GM18511 (cell line): ENCODE data around the gene KCNK2.
"Not testable (repeated sequence)": the region's sequence is repeated elsewhere in the genome, so short reads cannot be mapped to it uniquely, and the experiment has no call there.

Experiments used
- ATAC-seq: cut with Tn5 transposase; IDR thresholded peaks from one replicate; pipeline ENCODE4 v1.9.1; 2021; ENCODE audit warnings: mild to moderate bottlenecking, moderate library complexity; ENCODE audit not compliant: unreplicated experiment

The KCNK2 gene

DNA sequence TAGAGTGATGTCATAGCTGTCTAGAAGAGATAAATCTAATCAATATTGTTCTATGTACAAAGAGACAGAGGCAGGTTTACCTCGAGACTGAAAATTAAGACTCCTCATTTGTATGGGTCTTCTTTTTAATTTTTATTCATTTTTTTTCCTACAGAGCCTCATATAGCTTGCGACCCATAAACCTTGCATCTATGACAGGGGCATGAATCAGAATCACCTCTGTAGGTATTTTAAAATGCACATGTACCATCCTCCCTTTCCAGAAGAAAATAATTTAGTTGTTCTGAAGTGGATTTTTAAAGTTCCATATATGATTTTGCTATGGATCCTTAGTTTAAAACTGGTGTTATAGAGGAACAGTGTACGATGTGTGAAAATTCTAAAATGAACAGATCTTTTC lies 64.5 kb downstream of the KCNK2 start:
- ATAC-seq: no peak

DNA sequence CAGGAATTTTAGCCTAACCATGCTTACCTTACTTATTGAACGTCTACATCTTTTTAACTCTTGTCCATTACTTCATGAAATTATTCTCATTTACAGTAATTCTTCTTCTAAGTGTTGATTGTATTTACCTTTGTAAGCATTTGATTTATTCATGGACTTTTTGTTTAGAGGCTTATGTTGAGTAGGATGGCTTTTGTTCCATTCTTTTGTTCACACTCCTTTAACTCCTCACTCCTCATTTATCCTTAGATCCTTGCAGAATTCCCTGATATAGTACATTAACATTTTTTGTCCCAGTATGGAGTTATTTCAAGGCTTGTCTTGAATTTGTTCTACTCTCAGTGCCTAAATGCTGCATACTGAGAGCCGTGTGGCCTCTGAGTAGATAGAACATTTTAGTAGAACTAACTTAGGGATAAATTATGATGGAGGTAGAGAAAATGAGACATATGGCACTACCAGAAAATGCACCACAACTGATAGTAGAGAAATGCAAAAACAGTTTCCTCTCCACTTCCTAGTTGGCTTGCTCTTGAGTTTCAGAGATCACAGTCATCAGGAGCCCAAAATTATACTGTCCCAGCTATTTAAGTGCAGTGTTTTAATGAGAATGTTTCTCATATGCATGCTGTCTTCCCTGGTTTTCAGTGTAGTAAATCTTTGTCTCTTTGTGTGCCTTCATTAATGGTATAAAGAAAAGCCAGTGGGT lies 69.5 kb downstream of the KCNK2 start:
- ATAC-seq: no peak

DNA sequence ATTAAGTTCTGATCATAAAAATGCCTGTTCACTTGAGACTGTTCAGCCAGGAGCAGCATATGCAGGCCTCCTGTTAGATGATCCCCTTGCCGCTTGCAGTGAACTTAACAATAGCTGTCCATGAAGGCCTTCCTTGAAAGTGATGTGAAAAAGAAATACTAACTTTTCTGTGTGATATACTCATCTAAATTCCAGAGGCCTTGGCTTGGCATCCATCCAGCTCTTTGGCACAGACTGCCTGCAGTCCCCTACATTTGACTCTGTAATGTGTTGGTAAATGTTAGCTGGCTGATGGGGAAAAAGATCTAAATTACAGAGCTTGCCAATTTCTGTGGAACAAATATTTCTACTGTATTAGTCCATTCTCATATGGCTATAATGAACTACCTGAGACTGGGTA lies 73.7 kb downstream of the KCNK2 start:
- no peak for ATAC-seq

DNA sequence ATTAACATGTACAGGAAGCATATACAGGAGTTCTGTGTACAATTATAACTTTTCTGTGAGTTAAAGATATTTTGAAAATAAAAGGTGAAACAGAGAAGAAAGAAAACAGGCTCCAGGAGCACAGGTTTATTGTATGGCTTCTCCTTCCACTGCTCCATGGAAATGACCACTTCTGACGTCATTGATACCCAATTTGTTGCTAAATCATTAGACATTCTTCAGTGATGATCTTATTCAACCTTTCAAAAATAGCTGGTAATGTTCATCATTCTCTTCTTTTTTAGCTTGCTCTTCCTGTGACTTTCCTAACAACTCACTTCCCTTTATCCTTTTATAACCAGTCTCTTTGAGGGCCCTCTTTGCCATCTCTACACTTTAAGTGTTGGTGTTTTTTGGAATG lies 77.8 kb downstream of the KCNK2 start:
- no peak for ATAC-seq

DNA sequence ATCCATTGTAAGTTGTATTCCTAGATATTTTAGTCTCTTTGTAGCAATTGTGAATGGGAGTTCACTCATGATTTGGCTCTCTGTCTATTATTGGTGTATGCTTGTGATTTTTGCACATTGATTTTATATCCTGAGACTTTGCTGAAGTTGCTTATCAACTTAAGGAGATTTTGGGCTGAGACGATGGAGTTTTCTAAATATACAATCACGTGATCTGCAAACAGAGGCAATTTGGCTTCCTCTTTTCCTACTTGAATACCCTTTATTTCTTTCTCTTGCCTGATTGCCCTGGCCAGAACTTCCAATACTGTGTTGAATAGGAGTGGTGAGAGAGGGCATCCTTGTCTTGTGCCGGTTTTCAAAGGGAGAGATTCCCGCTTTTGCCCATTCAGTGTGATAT lies 80.6 kb downstream of the KCNK2 start:
- not testable (repeated sequence) for ATAC-seq

DNA sequence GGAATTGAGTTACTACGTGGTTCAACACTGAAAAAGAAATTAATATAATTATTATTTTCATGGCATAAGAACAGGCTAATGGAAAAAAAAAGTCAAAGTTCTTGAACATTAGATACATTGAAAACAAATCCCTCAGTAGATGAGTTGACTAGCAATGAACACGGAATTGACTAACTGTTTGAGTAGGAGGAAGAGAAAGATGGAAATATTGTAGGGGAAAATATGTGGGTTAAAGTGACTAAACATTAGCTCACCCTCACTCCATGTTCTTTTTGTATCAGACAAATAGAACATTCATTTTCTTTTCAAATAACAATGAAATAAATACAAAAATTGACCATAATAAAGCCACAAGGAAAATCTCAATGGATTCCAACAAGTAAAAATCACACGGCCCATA lies 84.3 kb downstream of the KCNK2 start:
- no peak for ATAC-seq

DNA sequence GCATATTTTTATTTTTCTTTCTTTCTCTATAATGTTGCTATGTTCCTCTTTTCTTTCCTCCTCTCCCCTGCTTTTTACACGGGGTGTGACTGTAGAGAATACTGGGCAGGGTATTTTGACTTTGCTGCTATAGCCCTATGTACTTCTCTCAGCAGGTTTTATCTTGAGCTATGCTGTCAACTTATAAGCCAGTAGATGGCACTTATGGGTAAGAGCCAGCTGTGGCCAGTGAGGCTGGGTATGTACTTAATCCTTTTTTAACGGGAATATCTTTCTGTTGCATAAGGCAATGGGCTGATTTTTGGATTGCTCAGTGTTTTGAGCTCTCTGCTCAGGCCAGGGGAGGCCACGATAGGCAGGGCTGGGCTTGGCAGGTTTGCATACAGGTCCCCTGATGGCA lies 99.0 kb downstream of the KCNK2 start:
- no peak for ATAC-seq

DNA sequence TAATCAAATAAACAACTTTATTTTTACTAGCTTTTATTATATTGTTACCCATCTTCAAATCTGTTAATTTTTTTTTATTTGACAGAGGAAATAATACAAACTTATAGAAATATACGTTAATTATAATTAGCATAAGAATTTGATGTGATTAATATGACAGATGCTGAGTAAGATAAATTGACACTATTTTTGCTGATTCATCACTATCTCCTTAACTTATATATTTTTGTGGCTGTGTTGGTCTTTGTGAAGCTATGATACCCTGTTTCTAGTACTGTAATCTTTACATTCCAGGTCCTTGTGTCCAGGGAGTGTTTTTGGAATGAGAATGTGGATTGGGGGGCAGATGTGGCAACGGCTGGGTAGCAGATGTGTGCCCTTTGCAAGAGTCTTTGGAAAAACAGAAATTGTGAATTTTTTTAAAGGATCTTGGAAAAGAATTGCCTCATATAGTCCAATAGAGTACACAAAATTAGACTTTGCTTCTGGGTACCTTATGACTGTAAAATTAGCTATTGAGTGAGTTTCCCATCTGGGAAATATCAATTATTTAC lies 102.6 kb downstream of the KCNK2 start:
- no peak for ATAC-seq

DNA sequence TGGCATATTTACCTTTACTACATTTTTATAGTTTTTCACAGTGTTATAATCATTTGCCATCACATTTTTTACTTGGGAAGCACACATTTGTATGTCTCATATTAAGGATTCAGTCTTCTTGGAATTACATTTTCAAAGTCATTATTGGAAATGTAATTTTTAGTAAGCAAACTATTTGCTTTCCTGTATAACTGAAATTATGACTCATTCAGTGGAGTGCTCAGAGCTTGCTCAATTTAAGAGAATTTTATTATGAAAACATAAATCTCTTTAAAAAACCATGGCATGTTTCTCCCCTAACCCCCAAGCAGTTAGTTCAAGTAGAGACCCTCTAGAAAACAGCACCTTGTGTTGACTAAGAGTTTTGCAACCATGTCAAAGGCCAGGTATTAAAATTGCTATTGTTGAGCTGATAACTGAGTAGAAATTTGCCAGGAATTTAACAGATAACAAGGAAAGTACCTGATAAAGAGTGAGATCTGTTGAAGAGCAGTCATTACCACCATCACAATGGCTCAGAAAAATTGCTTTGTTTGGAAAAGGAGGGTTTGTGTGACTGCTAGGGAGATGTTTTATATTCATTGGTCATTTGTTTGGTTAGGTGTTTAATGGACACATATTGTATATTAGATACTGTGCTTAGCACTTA lies 105.9 kb downstream of the KCNK2 start:
- ATAC-seq: no peak

DNA sequence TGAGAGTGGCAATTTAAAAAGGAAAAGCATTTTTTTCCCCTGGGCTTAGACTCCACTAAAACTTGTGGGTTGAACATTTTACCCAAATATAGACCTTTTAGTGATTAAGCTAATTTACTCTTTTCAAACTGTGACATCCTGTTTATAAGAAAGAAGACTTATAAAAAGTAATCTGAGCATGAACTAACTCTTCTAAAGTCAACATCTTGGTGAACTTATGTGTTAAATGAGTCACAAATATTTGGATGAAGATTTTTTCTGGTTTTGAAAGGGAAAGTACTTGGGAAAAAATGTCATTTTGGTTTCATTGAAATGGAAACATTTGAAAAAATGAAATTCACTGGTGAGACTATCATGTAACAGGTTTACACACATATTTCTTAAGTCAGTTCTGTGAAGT lies 109.8 kb downstream of the KCNK2 start:
- no peak for ATAC-seq

DNA sequence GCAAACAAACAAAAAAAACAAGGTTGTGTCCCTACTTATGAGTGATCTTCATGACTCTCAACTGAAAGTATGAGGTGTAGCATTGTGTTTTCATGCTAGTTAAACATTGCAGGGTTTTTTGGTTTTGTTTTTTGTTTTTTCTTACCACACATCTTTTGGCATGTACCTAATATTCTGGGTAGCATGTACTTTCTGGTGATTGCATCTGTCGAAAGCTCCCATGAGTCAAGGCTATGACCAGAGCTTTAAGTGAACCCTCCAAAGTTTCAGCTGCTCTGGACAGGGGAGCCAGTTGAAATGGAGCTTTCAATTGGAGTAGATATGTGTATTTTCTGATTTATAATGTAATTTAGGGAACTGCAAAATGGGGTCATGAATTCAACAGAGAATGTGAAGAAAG lies 115.5 kb downstream of the KCNK2 start:
- no peak for ATAC-seq

DNA sequence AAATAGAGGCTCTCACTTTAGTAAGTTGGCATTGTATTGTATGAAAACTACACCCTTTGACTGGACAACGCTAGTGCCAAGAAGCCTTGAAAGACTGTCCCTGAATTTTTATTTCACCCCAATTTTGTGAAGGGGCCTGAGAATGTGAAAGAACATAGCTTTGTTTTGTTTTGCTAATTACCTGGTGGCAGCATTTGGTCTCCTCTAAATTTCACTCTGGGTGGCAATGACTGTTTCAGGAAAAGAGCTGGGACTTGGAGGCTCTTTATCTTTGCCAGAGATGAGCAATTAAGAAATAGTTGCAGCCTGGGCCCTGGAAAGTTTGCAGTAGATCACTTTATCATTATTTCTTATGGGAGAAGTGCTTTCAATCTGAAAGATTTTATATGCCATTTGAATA lies 117.6 kb downstream of the KCNK2 start:
- ATAC-seq: no peak

DNA sequence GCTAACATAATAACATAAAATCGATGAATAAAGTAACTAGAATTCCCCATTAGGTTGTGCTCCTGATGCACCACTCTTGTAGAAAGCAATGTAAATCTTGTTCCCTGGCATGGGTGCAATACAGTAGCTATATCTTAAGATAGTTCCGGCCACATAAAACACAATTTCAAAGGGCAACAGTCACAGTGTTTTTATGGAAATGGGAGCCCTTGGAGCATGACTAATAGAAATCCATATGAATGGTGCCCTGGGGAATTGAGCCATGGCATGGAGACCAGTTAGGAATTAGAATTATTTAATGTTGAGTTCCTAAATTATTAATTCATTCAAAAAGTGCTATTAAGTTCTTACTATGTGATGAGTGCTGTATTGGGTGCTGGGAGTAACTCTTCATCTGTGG lies 118.7 kb downstream of the KCNK2 start:
- ATAC-seq: no peak

DNA sequence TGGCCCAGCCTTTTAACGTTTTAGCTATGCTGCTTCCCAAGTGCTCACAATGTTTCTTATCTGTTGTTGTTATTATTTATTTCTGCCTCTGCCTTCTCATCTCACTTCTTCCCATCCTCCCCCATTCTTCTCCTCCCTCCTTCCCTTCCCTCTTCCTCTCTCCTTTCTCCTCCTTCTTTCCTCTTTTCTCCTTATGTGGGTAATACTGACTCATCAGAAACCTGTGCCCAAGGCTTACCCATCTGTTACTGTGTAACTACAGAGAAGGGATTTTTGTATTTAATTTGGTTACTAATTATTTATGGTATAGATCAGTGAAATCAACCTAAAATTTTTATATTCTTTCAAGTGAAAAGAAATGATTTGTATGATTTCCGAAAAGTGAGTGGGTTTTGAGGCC lies 120.3 kb downstream of the KCNK2 start:
- ATAC-seq: no peak

DNA sequence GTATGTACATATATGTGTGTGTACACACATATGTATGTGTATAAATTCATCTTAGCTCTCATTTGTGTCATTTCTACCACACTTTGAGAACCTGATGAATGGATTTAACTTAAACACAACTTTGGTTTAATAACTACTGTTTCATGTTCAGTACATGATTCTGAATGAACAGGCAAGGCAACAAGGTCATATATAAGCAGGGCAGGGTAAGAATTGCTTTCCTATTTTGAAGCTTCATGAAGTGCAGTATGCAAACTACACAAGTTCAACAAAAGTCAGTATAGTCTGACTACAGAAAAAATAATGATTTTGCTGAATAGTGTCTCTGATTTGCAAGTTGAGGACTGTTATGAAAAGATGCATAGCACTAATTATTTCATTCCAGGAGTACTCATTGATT lies 127.6 kb downstream of the KCNK2 start:
- no peak for ATAC-seq

DNA sequence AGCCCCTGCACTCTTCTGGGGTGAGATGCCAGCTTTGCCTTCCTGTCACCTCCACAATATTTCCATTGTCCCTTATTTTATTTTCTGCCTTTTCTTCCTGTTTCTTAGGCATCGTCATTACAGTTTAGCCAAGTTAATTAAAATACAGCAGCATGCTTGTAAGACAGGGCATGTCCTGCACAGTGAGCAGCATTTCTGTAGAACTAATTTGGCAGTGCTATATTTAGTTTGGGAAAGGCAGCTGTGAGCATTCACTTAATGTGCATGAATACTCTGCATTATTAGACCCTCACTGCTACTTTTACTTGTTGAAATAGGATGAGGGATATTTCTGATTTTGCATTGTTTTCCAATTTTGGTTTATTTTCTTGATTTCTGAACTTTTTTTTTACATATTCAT lies 133.3 kb downstream of the KCNK2 start:
- no peak for ATAC-seq

DNA sequence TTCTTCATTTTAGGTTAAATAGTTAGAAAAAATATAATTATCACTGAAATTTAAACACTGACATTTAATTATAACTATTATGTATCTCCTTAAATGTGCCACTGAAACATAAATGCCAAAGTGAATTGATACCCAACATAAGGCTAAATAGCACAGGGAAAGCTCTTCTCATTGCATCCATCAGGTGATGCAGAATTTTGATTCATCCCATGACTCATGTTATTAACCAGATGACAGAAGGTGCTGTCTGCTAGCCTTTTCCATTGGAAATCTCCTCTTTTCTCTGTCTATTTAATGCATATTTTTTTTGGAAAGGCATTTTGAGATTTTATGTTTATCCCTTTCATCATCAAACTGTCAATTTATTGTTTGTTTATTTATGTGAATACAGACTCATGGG lies 136.8 kb downstream of the KCNK2 start:
- ATAC-seq: no peak

DNA sequence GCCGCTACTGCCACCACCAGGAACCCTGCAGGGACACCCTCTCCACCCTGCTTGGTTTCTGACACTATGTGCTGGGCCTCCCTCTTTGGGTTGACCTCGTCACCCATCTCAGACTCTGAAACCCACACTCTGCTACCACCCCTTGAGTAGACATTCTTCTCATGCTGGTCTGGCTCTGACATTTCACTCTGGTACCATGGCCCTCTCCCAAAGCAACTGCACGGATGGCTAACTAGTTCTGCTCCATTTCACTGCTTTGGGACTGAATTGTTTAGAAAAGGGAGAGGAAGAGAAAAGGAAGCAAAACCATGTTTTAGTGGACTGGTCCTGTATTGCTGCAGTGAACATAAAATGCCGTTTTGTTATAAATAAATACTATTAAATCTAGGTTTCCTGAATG lies 137.8 kb downstream of the KCNK2 start:
- no peak for ATAC-seq

DNA sequence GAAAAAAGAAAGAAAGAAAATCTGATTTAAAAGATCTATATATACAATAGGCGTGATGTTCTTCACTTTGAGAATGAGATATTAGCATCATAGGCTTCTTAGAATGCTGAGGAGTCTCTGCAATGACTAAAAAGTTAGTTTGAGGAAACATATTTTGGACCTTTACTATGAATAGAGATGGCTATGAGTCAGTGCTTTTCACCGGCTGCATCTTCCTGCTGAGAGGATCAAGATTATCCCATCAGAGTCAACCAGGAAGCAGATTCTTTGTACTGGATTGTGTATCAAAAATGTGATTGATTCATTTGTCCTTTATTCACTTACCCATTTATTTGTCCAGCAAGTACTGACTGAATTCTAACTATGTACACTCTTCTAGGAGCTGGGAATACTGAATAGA lies 144.2 kb downstream of the KCNK2 start:
- no peak for ATAC-seq

DNA sequence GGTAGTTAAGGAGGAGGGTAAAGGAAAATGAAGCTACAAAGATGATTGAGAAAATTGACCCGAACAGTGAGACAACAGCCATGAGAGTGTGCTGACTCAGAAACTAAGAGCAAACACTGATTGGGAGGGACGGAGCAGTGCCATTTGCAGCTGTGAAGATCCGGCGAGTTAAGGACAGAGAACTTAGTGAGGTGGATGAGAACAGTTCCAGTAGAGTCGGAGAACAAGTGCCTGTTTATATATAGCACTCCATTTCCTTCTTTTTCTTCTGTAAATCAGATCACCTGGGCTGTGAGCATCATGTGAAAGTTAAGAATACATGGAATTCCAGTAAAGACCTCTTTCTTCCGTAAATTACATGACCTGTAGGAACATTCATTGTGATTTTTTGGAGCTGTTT lies 145.7 kb downstream of the KCNK2 start:
- ATAC-seq: no peak

DNA sequence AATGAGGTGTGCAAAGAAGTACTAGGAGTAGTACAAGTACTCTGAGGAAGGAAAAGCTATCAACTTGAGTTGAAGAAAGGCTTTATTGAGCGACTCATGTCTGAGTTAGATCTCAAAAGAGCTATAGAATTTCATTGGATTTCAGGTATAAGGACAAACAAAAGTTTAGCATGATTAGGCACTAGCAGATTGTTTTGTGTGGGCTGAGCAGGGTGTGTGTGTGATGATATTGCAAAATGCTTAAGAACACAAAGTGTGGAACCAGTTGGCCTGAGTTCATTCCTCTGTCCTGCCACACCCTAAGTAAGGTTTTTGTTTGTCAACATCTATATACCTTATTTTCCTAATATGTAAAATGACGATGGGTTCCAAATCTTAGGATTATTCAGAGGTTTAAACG lies 158.9 kb downstream of the KCNK2 start:
- no peak for ATAC-seq

DNA sequence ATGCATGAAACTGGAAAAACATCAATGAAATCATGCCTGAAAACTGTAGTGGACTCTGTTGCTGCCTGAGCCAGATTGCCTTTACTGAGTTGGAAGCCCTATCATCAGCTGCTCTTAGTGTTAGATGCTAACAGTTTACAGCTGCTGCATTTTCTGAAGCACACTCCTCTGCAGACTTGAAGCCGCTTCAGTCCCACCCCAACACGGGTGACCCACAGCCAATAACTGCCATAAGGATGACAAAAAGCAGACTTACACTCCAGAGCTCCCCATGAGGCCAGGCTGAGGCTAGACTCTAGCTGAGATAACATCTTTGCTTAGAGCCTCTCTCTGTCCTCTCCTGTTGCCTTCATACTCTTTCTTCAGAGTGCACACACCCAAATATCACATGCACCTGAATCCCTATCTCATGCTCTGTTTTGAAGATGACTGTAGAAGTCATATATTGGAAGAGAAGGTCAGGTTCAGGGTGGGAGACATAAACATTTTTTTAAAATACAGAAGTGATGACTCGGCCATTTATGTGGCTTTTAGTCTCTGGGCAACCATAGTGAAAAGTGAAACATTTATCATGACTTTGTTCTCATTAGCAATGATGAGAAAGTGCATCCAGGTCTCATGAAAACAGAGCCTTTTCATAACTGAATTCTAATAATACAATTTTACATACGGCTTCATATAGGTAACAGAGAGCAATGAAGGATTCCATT lies 161.0 kb downstream of the KCNK2 start:
- ATAC-seq: no peak
